HCT116 (cell line): ENCODE data around the gene MCC. TPM values are rescaled to one million over a fixed set of nuclear protein-coding genes. Genes with fewer than 3 reads are reported as not detected.

Experiments used
- ATAC-seq: fragments of 200-7000 bp; cut with Tn5 transposase; 2 replicates; pipeline ENCODE4 v1.9.1; 2020; ENCODE audit warnings: mild to moderate bottlenecking, moderate library complexity
- BruUV-seq: library from RNA; stranded (reverse); fragments of 400-500 nt; replicated peaks from 2 replicates; lab custom pipeline; 2021; lab: Mats Ljungman, UMichigan
- CTCF ChIA-PET: fragments of 300-600 bp; sonication (Branson Sonifier 250); formaldehyde crosslinking; loops from one replicate; lab custom pipeline; 2021; ENCODE audit warnings: antibody characterized with exemption; lab: Charles Lee
- POLR2A ChIA-PET: fragments of 300-600, 350-600 bp; sonication (Branson Sonifier 250); formaldehyde crosslinking; loops from one replicate; lab custom pipeline; 2021; ENCODE audit warnings: antibody characterized with exemption; lab: Charles Lee
- RAD21 ChIA-PET, 2 experiments: fragments of 300-600 bp; sonication (Branson Sonifier 250); formaldehyde crosslinking; loops; one replicate each; lab custom pipeline; 2023; ENCODE audit warnings: low total read pairs in 2 of 2; ENCODE audit not compliant: uncharacterized antibody in 2 of 2, unreplicated experiment in 2 of 2, low non-redundant PET in 1 of 2; lab: Charles Lee
- DNase-seq: peaks from one replicate; pipeline ENCODE4 v3.0.0-alpha.2; 2010; ENCODE audit warnings: low read depth, low spot score
- H2AFZ ChIP-seq: fragments of 200-600 bp; shearing (Covaris generic), sonication (generic); 2 replicates; pipeline ENCODE4 v1.6.1; 2017; ENCODE audit warnings: low read depth, mixed run types, mixed read lengths, antibody characterized with exemption, low read length; ENCODE audit not compliant: poor library complexity, severe bottlenecking
- H3K27ac ChIP-seq: 2 replicates; pipeline ENCODE4 v1.5.1; 2012; ENCODE audit warnings: low read depth, low read length
- H3K27me3 ChIP-seq: fragments of 200-600 bp; sonication (generic); 2 replicates; pipeline ENCODE4 v1.6.1; 2016; ENCODE audit warnings: mixed run types, low read length, mixed read lengths; ENCODE audit not compliant: insufficient read depth
- H3K36me3 ChIP-seq, 2 experiments: fragments of 200-500 bp in 1 of 2; fragments of 200-600 bp in 1 of 2; sonication (Bioruptor generic) in 1 of 2; sonication (generic) in 1 of 2; 2 replicates each; pipeline versions ENCODE4 v1.5.1 to v1.6.1; 2014 to 2016; ENCODE audit warnings: low read length in 2 of 2, inconsistent platforms in 1 of 2, mixed read lengths in 1 of 2, mixed run types in 1 of 2; ENCODE audit not compliant: insufficient read depth in 2 of 2, control insufficient read depth in 1 of 2
- H3K4me1 ChIP-seq, 2 experiments: fragments of 200-600 bp in 1 of 2; sonication (generic) in 1 of 2; 2 replicates each; pipeline versions ENCODE4 v1.5.1 to v1.6.1; 2012 to 2017; ENCODE audit warnings: low read length in 2 of 2, inconsistent platforms in 1 of 2, mild to moderate bottlenecking in 1 of 2, mixed read lengths in 1 of 2, mixed run types in 1 of 2, moderate library complexity in 1 of 2; ENCODE audit not compliant: insufficient read depth in 2 of 2, control insufficient read depth in 1 of 2
- H3K4me2 ChIP-seq: fragments of 200-600 bp; sonication (generic); 2 replicates; pipeline ENCODE4 v1.6.1; 2017; ENCODE audit warnings: mixed run types, low read length, mixed read lengths
- H3K4me3 ChIP-seq, 2 experiments: fragments of 200-600 bp in 1 of 2; sonication (generic) in 1 of 2; replicated peaks in 1 of 2; 2 replicates each; pipeline ENCODE4 v1.5.1; 2011 to 2016; ENCODE audit warnings: low read length in 2 of 2, control low read depth in 1 of 2, low read depth in 1 of 2, mild to moderate bottlenecking in 1 of 2, mixed read lengths in 1 of 2, mixed run types in 1 of 2
- H3K79me2 ChIP-seq: fragments of 200-600 bp; sonication (generic); 2 replicates; pipeline ENCODE4 v1.6.1; 2017; ENCODE audit warnings: mild to moderate bottlenecking, mixed run types, low read length, moderate library complexity, mixed read lengths; ENCODE audit not compliant: insufficient read depth
- H3K9ac ChIP-seq: fragments of 200-600 bp; sonication (generic); 2 replicates; pipeline ENCODE4 v1.6.1; 2016; ENCODE audit warnings: low read length, mixed read lengths
- H3K9me2 ChIP-seq: fragments of 200-600 bp; sonication (generic), shearing (Covaris generic); 2 replicates; pipeline ENCODE4 v1.6.1; 2017; ENCODE audit warnings: mixed run types, mild to moderate bottlenecking, moderate library complexity; ENCODE audit not compliant: insufficient read depth
- H3K9me3 ChIP-seq, 2 experiments: fragments of 200-500 bp in 1 of 2; fragments of 200-600 bp in 1 of 2; sonication (Bioruptor generic) in 1 of 2; sonication (generic) in 1 of 2; 2 replicates each; pipeline ENCODE4 v1.6.1; 2014 to 2017; ENCODE audit warnings: low read length in 2 of 2, mixed read lengths in 2 of 2, inconsistent platforms in 1 of 2, low read depth in 1 of 2, mild to moderate bottlenecking in 1 of 2, mixed run types in 1 of 2, moderate library complexity in 1 of 2; ENCODE audit not compliant: control insufficient read depth in 1 of 2, insufficient read depth in 1 of 2
- H4K20me1 ChIP-seq: fragments of 200-600 bp; sonication (generic), shearing (Covaris generic); 2 replicates; pipeline ENCODE4 v1.6.1; 2017; ENCODE audit warnings: mixed run types, mild to moderate bottlenecking, moderate library complexity; ENCODE audit not compliant: insufficient read depth
- ELF1 ChIP-seq: IDR thresholded peaks from 2 replicates; pipeline ENCODE4 v1.6.1; 2012; ENCODE audit warnings: low read depth, borderline replicate concordance
- FOSL1 ChIP-seq: IDR thresholded peaks from 2 replicates; pipeline ENCODE4 v1.6.1; 2012; ENCODE audit warnings: low read depth
- JUND ChIP-seq: IDR thresholded peaks from 2 replicates; pipeline ENCODE4 v1.6.1; 2012
- YY1 ChIP-seq: IDR thresholded peaks from 2 replicates; pipeline ENCODE4 v1.6.1; 2011; ENCODE audit warnings: low read length, low read depth, moderate library complexity, mild to moderate bottlenecking; ENCODE audit not compliant: insufficient replicate concordance; ENCODE audit errors: extremely low read depth
- ZFX ChIP-seq: fragments of 450-650 bp; IDR thresholded peaks from 2 replicates; pipeline ENCODE4 v1.6.1; 2017
- intact Hi-C: fragments of 100-400 bp; cut with micrococcal nuclease; formaldehyde crosslinking; loops from 2 replicates; pipeline ENCODE4 v1.10.0; 2022
- total RNA-seq: library from RNA; stranded (reverse); gene quantifications from one replicate; pipeline ENCODE4 v1.2.1, GENCODE V29; 2021; ENCODE audit not compliant: unreplicated experiment
- TF ChIP-seq, protein P1 (sequence below): IDR thresholded peaks from 2 replicates; pipeline ENCODE4 v1.6.1; 2012; ENCODE audit warnings: low read depth

The MCC gene
- total RNA-seq, 1 experiment from 2014 or later, result 20.1 TPM

DNA sequence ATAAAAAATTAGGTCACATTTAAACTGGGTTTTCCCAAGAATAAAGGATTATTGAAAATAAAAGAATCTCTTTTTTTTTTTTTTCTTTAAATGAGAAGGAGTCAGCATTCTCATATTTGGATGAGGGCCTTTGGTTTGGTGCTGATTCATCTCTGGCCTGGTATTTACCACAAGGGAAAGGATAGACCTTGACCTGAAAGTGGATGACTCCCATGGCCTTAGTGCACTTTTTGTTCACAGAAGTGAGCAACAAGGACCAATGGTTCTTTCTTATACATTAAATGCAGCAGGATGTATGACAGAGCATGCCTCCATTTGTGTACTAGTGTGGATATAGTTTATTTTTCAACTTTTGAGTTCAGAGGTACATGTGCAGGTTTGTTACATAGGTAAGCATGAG, 32.2 kb upstream of the MCC start:
- intact Hi-C loops, result no loop called here
- H3K79me2 ChIP-seq, result peaks cover 91% of the 10 kb centered on the region
- RAD21 ChIA-PET, result no interaction called here

More for the DNA sequence above, 32.2 kb upstream of the MCC start:
- Histone ChIP-seq H4K20me1 (0 out of 2 replicates have a peak, but pooled peaks cover 4% of the 10 kb centered on the region), H3K4me2 (no peak overlapping the region), H3K27me3 (no peaks in the 10 kb centered on the region), H3K9me3 (no peaks in the 10 kb centered on the region), H3K36me3 (peaks cover under 1 to 3% of the 10 kb centered on the region in 2 experiments; a peak in 3 of 4 replicates), H3K9me2 (no peaks in the 10 kb centered on the region), H3K9ac (no peak overlapping the region), H3K27ac (no peak overlapping the region), H2AFZ (no peak overlapping the region), H3K4me1 (no peaks in the 10 kb centered on the region), H3K4me3 (no peak overlapping the region)
- ATAC-seq (no peak), DNase-seq (no peak)
- no TSS peak for BruUV-seq
- CTCF ChIA-PET, result no interaction called here
- TF ChIP-seq ELF1 (no peak), FOSL1 (no peak), ZFX (no peak), JUND (no peak), YY1 (no peak)
- TF ChIP-seq, protein P1, sequence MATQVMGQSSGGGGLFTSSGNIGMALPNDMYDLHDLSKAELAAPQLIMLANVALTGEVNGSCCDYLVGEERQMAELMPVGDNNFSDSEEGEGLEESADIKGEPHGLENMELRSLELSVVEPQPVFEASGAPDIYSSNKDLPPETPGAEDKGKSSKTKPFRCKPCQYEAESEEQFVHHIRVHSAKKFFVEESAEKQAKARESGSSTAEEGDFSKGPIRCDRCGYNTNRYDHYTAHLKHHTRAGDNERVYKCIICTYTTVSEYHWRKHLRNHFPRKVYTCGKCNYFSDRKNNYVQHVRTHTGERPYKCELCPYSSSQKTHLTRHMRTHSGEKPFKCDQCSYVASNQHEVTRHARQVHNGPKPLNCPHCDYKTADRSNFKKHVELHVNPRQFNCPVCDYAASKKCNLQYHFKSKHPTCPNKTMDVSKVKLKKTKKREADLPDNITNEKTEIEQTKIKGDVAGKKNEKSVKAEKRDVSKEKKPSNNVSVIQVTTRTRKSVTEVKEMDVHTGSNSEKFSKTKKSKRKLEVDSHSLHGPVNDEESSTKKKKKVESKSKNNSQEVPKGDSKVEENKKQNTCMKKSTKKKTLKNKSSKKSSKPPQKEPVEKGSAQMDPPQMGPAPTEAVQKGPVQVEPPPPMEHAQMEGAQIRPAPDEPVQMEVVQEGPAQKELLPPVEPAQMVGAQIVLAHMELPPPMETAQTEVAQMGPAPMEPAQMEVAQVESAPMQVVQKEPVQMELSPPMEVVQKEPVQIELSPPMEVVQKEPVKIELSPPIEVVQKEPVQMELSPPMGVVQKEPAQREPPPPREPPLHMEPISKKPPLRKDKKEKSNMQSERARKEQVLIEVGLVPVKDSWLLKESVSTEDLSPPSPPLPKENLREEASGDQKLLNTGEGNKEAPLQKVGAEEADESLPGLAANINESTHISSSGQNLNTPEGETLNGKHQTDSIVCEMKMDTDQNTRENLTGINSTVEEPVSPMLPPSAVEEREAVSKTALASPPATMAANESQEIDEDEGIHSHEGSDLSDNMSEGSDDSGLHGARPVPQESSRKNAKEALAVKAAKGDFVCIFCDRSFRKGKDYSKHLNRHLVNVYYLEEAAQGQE, result no peak
- POLR2A ChIA-PET, result no interaction called here
